Measurements from ENCODE around the gene TPM1. TPM values are rescaled to one million over a fixed set of nuclear protein-coding genes. Genes with fewer than 3 reads are reported as not detected.

TPM1 gene
- total RNA-seq, 2 donors from 2014 or later: 7.0 to 12.1 TPM

GRCh38 chr15:63040509-63040908 is 2.0 kb upstream of the TPM1 start:
- no peaks in the 10 kb centered on the region for H3K36me3 Mint-ChIP-seq
- DNase-seq (ENCODE audit: low spot score) (no peak), ATAC-seq (no peak)
- no peaks in the 10 kb centered on the region for H3K9me3 Mint-ChIP-seq
- H3K27ac Mint-ChIP-seq: no peak overlapping the region
- H3K4me1 Mint-ChIP-seq (ENCODE audit: low read depth in 2 of 2): peaks cover 0 to 5% of the 10 kb centered on the region in 2 donors
- H3K27me3 Mint-ChIP-seq: peaks cover 44 to 54% of the 10 kb centered on the region in 2 donors
- no peak overlapping the region for H3K4me3 Mint-ChIP-seq

GRCh38 chr15:63040954-63041353 is 1.6 kb upstream of the TPM1 start:
- Mint-ChIP-seq H3K27ac (no peak overlapping the region), H3K27me3 (peaks cover 48 to 58% of the 10 kb centered on the region in 2 donors), H3K4me1 (ENCODE audit: low read depth in 2 of 2) (peaks cover 0 to 5% of the 10 kb centered on the region in 2 donors), H3K9me3 (no peaks in the 10 kb centered on the region), H3K36me3 (no peaks in the 10 kb centered on the region), H3K4me3 (no peak overlapping the region)
- no peak for DNase-seq (ENCODE audit: low spot score)
- no peak for ATAC-seq

GRCh38 chr15:63041402-63041973 is 1.1 kb upstream of the TPM1 start:
- H3K4me3 Mint-ChIP-seq: no peak overlapping the region

GRCh38 chr15:63042877-63043334 is 359 bp downstream of the TPM1 start:
- Mint-ChIP-seq H3K36me3 (no peaks in the 10 kb centered on the region), H3K4me1 (ENCODE audit: low read depth in 2 of 2) (peaks cover 6 to 11% of the 10 kb centered on the region in 2 donors), H3K27ac (no peak overlapping the region), H3K9me3 (no peaks in the 10 kb centered on the region), H3K4me3 (peak overlapping the region; percentile 61), H3K27me3 (peaks cover 57 to 75% of the 10 kb centered on the region in 2 donors)
- ATAC-seq (no peak), DNase-seq (ENCODE audit: low spot score) (no peak)

More at GRCh38 chr15:63041402-63041973, 1.1 kb upstream of the TPM1 start:
- Mint-ChIP-seq H3K9me3 (no peaks in the 10 kb centered on the region), H3K36me3 (no peaks in the 10 kb centered on the region), H3K27me3 (peaks cover 49 to 63% of the 10 kb centered on the region in 2 donors), H3K4me1 (ENCODE audit: low read depth in 2 of 2) (peaks cover 0 to 5% of the 10 kb centered on the region in 2 donors), H3K27ac (no peak overlapping the region)
- ATAC-seq: no peak
- no peak for DNase-seq (ENCODE audit: low spot score)

GRCh38 chr15:63043335-63044076 is 959 bp downstream of the TPM1 start:
- DNase-seq (ENCODE audit: low spot score) (no peak), ATAC-seq (no peak)
- H3K4me3 Mint-ChIP-seq: peak overlapping the region; percentile 61
- H3K4me1 Mint-ChIP-seq (ENCODE audit: low read depth in 2 of 2): peaks cover 6 to 12% of the 10 kb centered on the region in 2 donors
- no peak overlapping the region for H3K27ac Mint-ChIP-seq
- H3K9me3 Mint-ChIP-seq: no peaks in the 10 kb centered on the region
- no peaks in the 10 kb centered on the region for H3K36me3 Mint-ChIP-seq
- H3K27me3 Mint-ChIP-seq: peaks cover 57 to 75% of the 10 kb centered on the region in 2 donors

GRCh38 chr15:63044077-63044644 is 1.6 kb downstream of the TPM1 start:
- no peaks in the 10 kb centered on the region for H3K9me3 Mint-ChIP-seq
- no peak overlapping the region for H3K4me3 Mint-ChIP-seq
- DNase-seq (ENCODE audit: low spot score) (no peak), ATAC-seq (no peak)
- no peaks in the 10 kb centered on the region for H3K36me3 Mint-ChIP-seq
- peaks cover 56 to 75% of the 10 kb centered on the region in 2 donors for H3K27me3 Mint-ChIP-seq
- no peak overlapping the region for H3K27ac Mint-ChIP-seq
- H3K4me1 Mint-ChIP-seq (ENCODE audit: low read depth in 2 of 2): peaks cover 11 to 17% of the 10 kb centered on the region in 2 donors

GRCh38 chr15:63044645-63045464 is 2.3 kb downstream of the TPM1 start:
- Mint-ChIP-seq H3K36me3 (no peaks in the 10 kb centered on the region), H3K4me1 (ENCODE audit: low read depth in 2 of 2) (peaks cover 18 to 24% of the 10 kb centered on the region in 2 donors), H3K4me3 (no peak overlapping the region), H3K27ac (no peak overlapping the region), H3K9me3 (no peaks in the 10 kb centered on the region), H3K27me3 (peaks cover 50 to 68% of the 10 kb centered on the region in 2 donors)
- DNase-seq (ENCODE audit: low spot score) (no peak), ATAC-seq (no peak)

GRCh38 chr15:63045465-63045840 is 2.9 kb downstream of the TPM1 start:
- Mint-ChIP-seq H3K36me3 (no peaks in the 10 kb centered on the region), H3K27ac (no peak overlapping the region), H3K4me1 (ENCODE audit: low read depth in 2 of 2) (peaks cover 22 to 28% of the 10 kb centered on the region in 2 donors), H3K4me3 (no peak overlapping the region), H3K9me3 (no peaks in the 10 kb centered on the region), H3K27me3 (peaks cover 44 to 63% of the 10 kb centered on the region in 2 donors)
- no peak for ATAC-seq
- no peak for DNase-seq (ENCODE audit: low spot score)

GRCh38 chr15:63045879-63046278 is 3.3 kb downstream of the TPM1 start:
- Mint-ChIP-seq H3K4me3 (no peak overlapping the region), H3K27ac (no peak overlapping the region), H3K36me3 (no peaks in the 10 kb centered on the region), H3K27me3 (peaks cover 42 to 58% of the 10 kb centered on the region in 2 donors), H3K9me3 (no peaks in the 10 kb centered on the region), H3K4me1 (ENCODE audit: low read depth in 2 of 2) (peaks cover 22 to 32% of the 10 kb centered on the region in 2 donors)
- DNase-seq (ENCODE audit: low spot score): no peak
- no peak for ATAC-seq

GRCh38 chr15:63046917-63047760 is 4.6 kb downstream of the TPM1 start:
- no peaks in the 10 kb centered on the region for H3K36me3 Mint-ChIP-seq
- H3K9me3 Mint-ChIP-seq: no peaks in the 10 kb centered on the region
- H3K27ac Mint-ChIP-seq: peak overlapping the region; percentile 10 to 53
- peaks cover 22 to 35% of the 10 kb centered on the region in 2 donors for H3K4me1 Mint-ChIP-seq (ENCODE audit: low read depth in 2 of 2)
- H3K4me3 Mint-ChIP-seq: peak overlapping the region; percentile 77
- peaks cover 32 to 47% of the 10 kb centered on the region in 2 donors for H3K27me3 Mint-ChIP-seq
- ATAC-seq: no peak
- no peak for DNase-seq (ENCODE audit: low spot score)

- Mint-ChIP-seq H3K36me3 (no peaks in the 10 kb centered on the region), H3K27ac (peak overlapping the region in 1 of 2 donors; percentile 10), H3K4me1 (ENCODE audit: low read depth in 2 of 2) (peaks cover 22 to 35% of the 10 kb centered on the region in 2 donors), H3K9me3 (no peaks in the 10 kb centered on the region), H3K4me3 (peak overlapping the region; percentile 77), H3K27me3 (peaks cover 32 to 47% of the 10 kb centered on the region in 2 donors)
- DNase-seq (ENCODE audit: low spot score): no peak
- no peak for ATAC-seq
These were observed 5.2 kb downstream of the TPM1 start for GRCh38 chr15:63047792-63048114.

- DNase-seq (ENCODE audit: low spot score) (peak; percentile 92), ATAC-seq (peak; percentile 97 to 98)
- Mint-ChIP-seq H3K36me3 (no peaks in the 10 kb centered on the region), H3K4me3 (peak overlapping the region; percentile 95), H3K9me3 (no peaks in the 10 kb centered on the region), H3K4me1 (ENCODE audit: low read depth in 2 of 2) (peaks cover 22 to 32% of the 10 kb centered on the region in 2 donors), H3K27ac (no peak overlapping the region), H3K27me3 (peaks cover 28 to 42% of the 10 kb centered on the region in 2 donors)
These were observed 5.7 kb downstream of the TPM1 start for GRCh38 chr15:63048115-63048775.
